Neural cell (in vitro differentiated cells): ENCODE results near the gene SCYGR2.

ENCODE experiments used
- CTCF ChIP-seq: fragments of 450-650 bp; IDR thresholded peaks from 2 replicates; pipeline ENCODE4 v1.5.1; 2014; ENCODE audit warnings: antibody characterized with exemption, mild to moderate bottlenecking, moderate library complexity; ENCODE audit not compliant: poor library complexity, severe bottlenecking
- RAD21 ChIP-seq: fragments of 450-650 bp; conservative IDR thresholded peaks from 2 replicates; pipeline ENCODE4 v1.6.1; 2014; ENCODE audit warnings: antibody characterized with exemption, mild to moderate bottlenecking, moderate library complexity

GRCh38 chr2:227578642-227579041 lies 20.1 kb upstream of the SCYGR2 start:
- TF ChIP-seq CTCF (no peak), RAD21 (no peak)
